Activated CD8-positive, alpha-beta T cell treated with anti-CD3 and anti-CD28 coated beads, Interleukin-2, amount 10 ng/mL, durations not matched to agents 7 days and 5 days (primary cell): Measurements from ENCODE around the gene TMEM250. TPM values are rescaled to one million over a fixed set of nuclear protein-coding genes. Genes with fewer than 3 reads are reported as not detected.
"Not testable (repeated sequence)": the region's sequence is repeated elsewhere in the genome, so short reads cannot be mapped to it uniquely, and the experiment has no call there.

ENCODE experiments used
- ATAC-seq: fragments of 150-1000 bp; cut with Tn5 transposase; one replicate; pipeline ENCODE4 v1.10.0; 2021; ENCODE audit warnings: moderate library complexity
- CTCF ChIA-PET: fragments of 350-600 bp; sonication (Branson Sonifier 250); formaldehyde crosslinking; loops from one replicate; lab custom pipeline; 2021; ENCODE audit warnings: antibody characterized with exemption; lab: Charles Lee
- POLR2A ChIA-PET: fragments of 350-600 bp; sonication (Branson Sonifier 250); formaldehyde crosslinking; loops from one replicate; lab custom pipeline; 2021; ENCODE audit warnings: antibody characterized with exemption; lab: Charles Lee
- DNase-seq: peaks from one replicate; pipeline ENCODE4 v3.0.0-alpha.2; 2020
- H3K27ac Mint-ChIP-seq: one replicate; pipeline ENCODE4 v1.8.0; 2021; ENCODE audit warnings: mild to moderate bottlenecking, mixed read lengths
- H3K27me3 Mint-ChIP-seq: one replicate; pipeline ENCODE4 v1.8.0; 2021; ENCODE audit warnings: low read depth, mixed read lengths
- H3K36me3 Mint-ChIP-seq: one replicate; pipeline ENCODE4 v1.8.0; 2021; ENCODE audit warnings: low read depth, mixed read lengths
- H3K4me1 Mint-ChIP-seq: one replicate; pipeline ENCODE4 v1.8.0; 2021; ENCODE audit warnings: low read depth, mixed read lengths
- H3K4me3 Mint-ChIP-seq: one replicate; pipeline ENCODE4 v1.8.0; 2021; ENCODE audit warnings: mild to moderate bottlenecking, mixed read lengths
- H3K9me3 Mint-ChIP-seq: one replicate; pipeline ENCODE4 v1.8.0; 2022; ENCODE audit warnings: mixed read lengths; ENCODE audit not compliant: insufficient read depth
- total RNA-seq, 2 experiments: library from RNA; stranded (reverse); gene quantifications; one replicate each; pipeline ENCODE4 v1.2.3, GENCODE V29; 2021

TMEM250 gene
- total RNA-seq, 2 experiments from 2014 or later = 56.5 to 57.0 TPM

DNA sequence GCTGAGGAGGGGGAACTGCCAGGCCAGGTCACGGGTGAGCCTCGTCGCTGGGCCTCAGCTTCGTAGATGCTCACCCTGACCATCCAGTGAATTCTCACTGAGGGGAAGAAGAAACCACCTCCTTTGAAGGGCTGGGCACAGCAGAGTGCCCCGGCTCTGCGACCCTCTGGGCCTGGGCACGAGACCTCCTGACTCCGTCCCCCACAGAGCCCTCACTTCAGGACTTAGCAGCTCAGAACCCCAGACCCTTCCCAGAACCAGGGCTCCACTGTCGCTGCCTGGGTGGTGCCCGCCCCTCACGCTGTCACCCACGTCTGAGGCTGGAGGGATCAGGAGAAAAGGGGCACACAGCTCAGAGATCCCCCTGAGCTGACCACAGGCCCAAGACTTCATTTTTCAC, 34.3 kb upstream of the TMEM250 start:
- H3K36me3 Mint-ChIP-seq = no peaks in the 10 kb centered on the region
- no peak overlapping the region for H3K27ac Mint-ChIP-seq
- no peaks in the 10 kb centered on the region for H3K27me3 Mint-ChIP-seq
- ChIA-PET CTCF (no interaction called here), POLR2A (no interaction called here)
- no peaks in the 10 kb centered on the region for H3K9me3 Mint-ChIP-seq
- no peak for ATAC-seq
- no peak for DNase-seq
- no peak overlapping the region for H3K4me3 Mint-ChIP-seq
- no peaks in the 10 kb centered on the region for H3K4me1 Mint-ChIP-seq

DNA sequence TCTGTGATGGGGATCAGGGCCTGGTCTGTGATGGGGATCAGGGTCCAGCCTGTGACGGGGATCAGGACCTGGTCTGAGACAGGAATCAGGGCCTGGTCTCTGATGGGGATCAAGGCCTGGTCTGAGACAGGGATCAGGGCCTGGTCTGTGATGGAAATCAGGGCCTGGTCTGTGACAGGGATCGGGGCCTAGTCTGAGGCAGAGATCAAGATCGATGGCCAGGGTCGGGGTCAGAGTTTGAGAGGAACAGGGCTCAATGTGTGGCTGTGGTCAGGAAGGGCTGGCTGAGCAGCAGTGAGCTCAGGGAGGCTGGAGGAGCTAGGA, 33.8 kb upstream of the TMEM250 start:
- ATAC-seq (no peak), DNase-seq (no peak)
- H3K4me3 Mint-ChIP-seq = no peak overlapping the region
- H3K27ac Mint-ChIP-seq = no peak overlapping the region
- ChIA-PET POLR2A (no interaction called here), CTCF (no interaction called here)
- H3K4me1 Mint-ChIP-seq = no peaks in the 10 kb centered on the region
- H3K36me3 Mint-ChIP-seq = no peaks in the 10 kb centered on the region
- no peaks in the 10 kb centered on the region for H3K27me3 Mint-ChIP-seq
- no peaks in the 10 kb centered on the region for H3K9me3 Mint-ChIP-seq

GRCh38 chr9:136151848-136152542, 33.3 kb upstream of the TMEM250 start:
- CTCF ChIA-PET = no interaction called here
- H3K27ac Mint-ChIP-seq = no peak overlapping the region
- H3K4me3 Mint-ChIP-seq = no peak overlapping the region
- DNase-seq = no peak
- POLR2A ChIA-PET = no interaction called here
- no peaks in the 10 kb centered on the region for H3K4me1 Mint-ChIP-seq
- no peaks in the 10 kb centered on the region for H3K9me3 Mint-ChIP-seq
- no peaks in the 10 kb centered on the region for H3K36me3 Mint-ChIP-seq
- ATAC-seq = no peak
- H3K27me3 Mint-ChIP-seq = no peaks in the 10 kb centered on the region

GRCh38 chr9:136151214-136151804, 32.6 kb upstream of the TMEM250 start:
- no peaks in the 10 kb centered on the region for H3K36me3 Mint-ChIP-seq
- CTCF ChIA-PET = no interaction called here

GRCh38 chr9:136150664-136151213, 32.1 kb upstream of the TMEM250 start:
- ATAC-seq, CTCF ChIA-PET, H3K36me3 Mint-ChIP-seq, H3K4me1 Mint-ChIP-seq, H3K4me3 Mint-ChIP-seq, DNase-seq, H3K27me3 Mint-ChIP-seq, POLR2A ChIA-PET, H3K9me3 Mint-ChIP-seq, H3K27ac Mint-ChIP-seq: not testable (repeated sequence)

More at GRCh38 chr9:136151214-136151804, 32.6 kb upstream of the TMEM250 start:
- no peak overlapping the region for H3K27ac Mint-ChIP-seq
- no peak overlapping the region for H3K4me3 Mint-ChIP-seq
- POLR2A ChIA-PET = no interaction called here
- no peak for ATAC-seq
- DNase-seq = no peak
- H3K27me3 Mint-ChIP-seq = no peaks in the 10 kb centered on the region
- no peaks in the 10 kb centered on the region for H3K4me1 Mint-ChIP-seq
- no peaks in the 10 kb centered on the region for H3K9me3 Mint-ChIP-seq

- no peak overlapping the region for H3K27ac Mint-ChIP-seq
- no peak for DNase-seq
- H3K36me3 Mint-ChIP-seq = no peaks in the 10 kb centered on the region
- ATAC-seq = no peak
- no peaks in the 10 kb centered on the region for H3K27me3 Mint-ChIP-seq
- no peak overlapping the region for H3K4me3 Mint-ChIP-seq
- CTCF ChIA-PET = no interaction called here
- H3K9me3 Mint-ChIP-seq = no peaks in the 10 kb centered on the region
- no peaks in the 10 kb centered on the region for H3K4me1 Mint-ChIP-seq
- POLR2A ChIA-PET = no interaction called here
These were observed 31.2 kb upstream of the TMEM250 start for GRCh38 chr9:136149853-136150252.

DNA sequence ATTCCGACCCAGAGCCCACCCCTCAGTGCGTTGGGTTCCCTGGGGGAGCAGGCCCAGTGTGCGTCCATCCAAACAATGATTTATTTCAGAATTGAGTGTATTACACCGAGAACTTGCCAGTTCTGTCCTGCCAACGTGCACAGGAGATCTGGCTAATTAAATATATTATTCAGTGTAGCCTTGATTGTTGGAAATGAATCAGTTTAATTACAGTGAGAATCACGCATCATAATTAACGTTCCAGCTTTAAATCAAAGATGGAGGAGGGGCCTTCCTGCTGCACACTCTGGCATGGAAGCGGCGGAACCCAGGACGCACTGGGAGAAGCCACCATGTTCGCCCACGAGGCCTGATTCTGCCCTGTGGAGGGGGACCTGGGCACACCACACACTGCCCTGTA, 30.7 kb upstream of the TMEM250 start:
- Mint-ChIP-seq H3K4me3 (no peak overlapping the region), H3K9me3 (no peaks in the 10 kb centered on the region), H3K27me3 (no peaks in the 10 kb centered on the region), H3K4me1 (no peaks in the 10 kb centered on the region), H3K36me3 (no peaks in the 10 kb centered on the region), H3K27ac (no peak overlapping the region)
- ChIA-PET CTCF (no interaction called here), POLR2A (no interaction called here)
- no peak for ATAC-seq
- DNase-seq = no peak

DNA sequence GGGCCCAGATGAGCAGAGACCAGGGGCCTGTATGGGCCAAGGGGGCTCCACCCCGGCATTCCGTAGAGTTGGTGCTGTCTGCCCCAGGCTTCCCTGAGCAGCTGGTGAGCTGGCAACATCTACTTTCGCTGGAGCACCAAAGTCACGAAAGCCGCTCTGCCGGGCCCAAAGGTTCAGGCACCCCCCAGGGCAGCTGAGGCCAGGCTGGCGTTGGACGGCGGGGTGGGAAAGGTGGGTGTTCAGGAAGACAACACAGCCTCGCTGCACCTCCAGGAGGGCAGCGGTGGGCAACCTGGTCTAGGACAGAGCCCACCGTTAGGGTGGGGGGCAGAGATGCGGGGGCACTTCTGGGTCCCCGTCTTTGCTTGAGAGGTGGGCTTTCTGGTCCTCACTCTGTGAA, 30.1 kb upstream of the TMEM250 start:
- ChIA-PET CTCF (no interaction called here), POLR2A (no interaction called here)
- Mint-ChIP-seq H3K27me3 (no peaks in the 10 kb centered on the region), H3K9me3 (no peaks in the 10 kb centered on the region), H3K4me1 (no peaks in the 10 kb centered on the region), H3K27ac (no peak overlapping the region), H3K4me3 (no peak overlapping the region), H3K36me3 (no peaks in the 10 kb centered on the region)
- no peak for DNase-seq
- no peak for ATAC-seq

DNA sequence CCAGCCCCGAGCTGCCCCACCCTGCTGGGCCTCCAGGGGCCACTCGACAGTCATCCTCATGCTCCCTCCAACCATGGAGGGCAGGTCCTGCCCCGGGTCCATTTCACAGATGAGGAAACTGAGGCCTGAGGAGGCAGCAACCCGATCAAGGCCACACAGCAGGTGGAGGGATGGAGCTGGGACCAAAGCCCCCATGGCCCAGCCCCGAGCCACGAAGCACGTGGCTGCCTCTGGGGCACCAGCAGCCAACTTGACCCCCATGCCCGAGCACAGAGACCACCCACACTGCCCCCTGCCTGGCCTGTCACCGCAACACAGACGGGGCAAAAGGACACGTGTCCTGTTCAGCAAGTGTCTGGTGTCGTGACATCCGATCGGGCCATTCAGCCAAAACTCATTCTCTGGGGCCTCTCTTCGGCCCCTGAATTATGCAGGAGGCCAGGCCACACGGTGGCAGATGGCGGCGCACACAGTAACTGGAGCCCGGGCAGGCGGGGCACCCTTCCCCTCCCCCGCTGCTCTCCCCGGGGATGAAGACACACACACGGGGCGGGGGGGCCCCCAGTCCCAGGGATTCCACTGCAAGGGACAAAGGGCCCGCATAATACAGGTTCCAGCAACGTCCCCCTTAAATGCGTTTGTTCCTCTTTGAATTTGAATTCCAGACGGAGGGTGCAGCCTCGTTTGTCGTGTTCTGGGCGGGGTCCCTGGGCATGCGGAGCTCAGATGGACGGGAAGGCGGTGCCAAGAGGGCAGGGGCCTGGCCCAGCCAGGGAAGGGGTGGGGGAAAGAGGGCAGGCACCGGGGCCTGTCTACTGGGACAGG, 29.4 kb upstream of the TMEM250 start:
- DNase-seq (no peak), ATAC-seq (no peak)
- no peaks in the 10 kb centered on the region for H3K36me3 Mint-ChIP-seq
- POLR2A ChIA-PET = no interaction called here
- H3K9me3 Mint-ChIP-seq = no peaks in the 10 kb centered on the region
- no peak overlapping the region for H3K27ac Mint-ChIP-seq
- H3K4me1 Mint-ChIP-seq = no peaks in the 10 kb centered on the region
- CTCF ChIA-PET = no interaction called here
- no peak overlapping the region for H3K4me3 Mint-ChIP-seq
- no peaks in the 10 kb centered on the region for H3K27me3 Mint-ChIP-seq

DNA sequence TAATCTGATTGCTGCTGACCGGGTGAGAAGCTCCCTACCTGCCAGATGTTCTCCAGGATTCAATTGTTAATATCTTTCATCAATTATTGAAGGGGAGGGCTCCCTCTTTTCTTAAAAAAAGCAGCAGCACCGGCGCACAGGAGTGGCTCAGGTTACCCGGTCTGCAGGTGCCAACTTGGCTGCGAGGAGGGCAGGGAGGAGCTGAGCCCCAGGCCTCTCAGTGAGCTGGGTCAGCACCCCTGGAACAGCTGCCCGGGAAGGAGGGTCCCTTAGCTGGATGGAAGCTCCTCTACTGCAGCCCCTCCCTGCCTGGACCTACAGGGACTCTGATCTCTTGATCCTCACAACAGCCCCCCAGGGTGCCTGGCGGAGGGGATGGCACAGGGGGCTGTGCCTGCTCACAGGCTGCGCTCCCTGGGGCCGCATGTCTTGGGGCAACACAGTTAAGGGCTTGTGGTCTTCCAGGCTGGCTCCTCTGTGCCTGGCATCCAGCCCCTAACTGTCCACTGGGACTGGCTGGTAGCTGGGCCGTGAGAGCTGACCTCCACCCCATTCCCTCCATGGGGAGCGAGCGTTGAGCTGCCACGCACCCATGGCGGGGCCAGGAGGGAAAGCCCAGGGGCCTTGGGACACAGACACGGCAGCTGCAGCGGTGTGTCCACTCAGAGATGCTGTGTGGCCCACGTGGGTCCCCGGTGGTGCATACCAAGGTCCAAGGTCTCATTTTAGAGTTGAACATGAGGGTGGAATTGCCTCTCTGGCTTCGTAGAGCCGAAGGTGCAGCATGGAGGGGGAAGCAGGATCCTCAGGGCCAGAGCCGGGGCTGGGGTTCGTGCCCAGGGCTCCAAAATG, 28.6 kb upstream of the TMEM250 start:
- CTCF ChIA-PET = no interaction called here
- DNase-seq (no peak), ATAC-seq (no peak)
- POLR2A ChIA-PET = no interaction called here
- no peaks in the 10 kb centered on the region for H3K4me1 Mint-ChIP-seq
- H3K27me3 Mint-ChIP-seq = no peaks in the 10 kb centered on the region
- H3K36me3 Mint-ChIP-seq = no peaks in the 10 kb centered on the region
- H3K4me3 Mint-ChIP-seq = no peak overlapping the region
- H3K9me3 Mint-ChIP-seq = no peaks in the 10 kb centered on the region
- no peak overlapping the region for H3K27ac Mint-ChIP-seq

DNA sequence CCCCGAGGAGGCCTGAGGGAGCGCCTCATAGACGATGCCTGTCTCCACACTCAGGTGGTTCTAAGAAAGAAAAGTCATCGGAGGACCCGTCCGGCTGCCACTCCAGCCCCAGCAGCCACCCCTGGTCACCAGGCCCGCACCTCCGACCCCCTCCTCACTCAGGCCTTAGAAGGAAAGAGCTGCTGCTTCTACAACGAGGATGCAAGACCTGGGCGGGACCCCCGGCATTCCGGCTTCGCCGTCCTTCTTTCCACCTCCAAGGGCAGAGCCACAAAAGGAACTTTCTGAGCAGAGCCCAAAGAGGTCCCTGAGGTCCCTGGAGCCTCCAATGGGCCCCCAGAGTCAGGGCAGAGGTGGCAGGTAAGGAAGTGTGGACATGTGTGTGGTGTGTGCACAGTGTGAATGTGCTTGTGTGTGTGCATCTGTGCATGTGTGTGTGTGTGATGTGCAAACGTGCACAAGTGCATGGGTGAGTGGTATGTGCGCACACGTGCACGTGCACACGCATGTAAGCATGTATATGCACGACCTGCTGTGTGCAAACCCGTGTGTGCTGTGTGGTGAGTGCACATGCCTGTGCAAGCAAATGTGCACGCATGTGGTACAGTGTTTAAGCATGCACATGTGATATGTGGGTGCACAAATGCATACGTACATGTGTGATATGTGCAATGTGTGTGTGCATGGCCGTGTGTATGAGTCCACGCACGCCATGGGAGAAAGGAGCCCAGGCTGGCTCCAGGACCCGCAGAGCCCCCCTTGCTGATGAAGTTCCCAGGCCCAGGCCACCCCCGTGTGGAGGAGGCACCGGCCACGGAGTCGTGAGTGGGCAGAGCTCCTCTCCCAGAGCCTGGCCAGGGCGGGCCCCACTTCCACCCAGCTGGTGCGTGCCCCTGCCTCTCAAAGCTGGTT, 27.7 kb upstream of the TMEM250 start:
- ChIA-PET CTCF (interaction anchor here (0.9 kb wide), 1 partner anchor 57 kb away, joined by 3 read pairs; no protein-coding TSS in a partner anchor), POLR2A (no interaction called here)
- ATAC-seq = no peak
- no peaks in the 10 kb centered on the region for H3K36me3 Mint-ChIP-seq
- H3K27ac Mint-ChIP-seq = no peak overlapping the region
- H3K27me3 Mint-ChIP-seq = no peaks in the 10 kb centered on the region
- no peak overlapping the region for H3K4me3 Mint-ChIP-seq
- no peak for DNase-seq
- no peaks in the 10 kb centered on the region for H3K9me3 Mint-ChIP-seq
- H3K4me1 Mint-ChIP-seq = no peaks in the 10 kb centered on the region
